B cell (primary cell): ENCODE results near the gene DDT. TPM values are rescaled to one million over a fixed set of nuclear protein-coding genes. Genes with fewer than 3 reads are reported as not detected.
"Not testable (repeated sequence)": the region's sequence is repeated elsewhere in the genome, so short reads cannot be mapped to it uniquely, and the experiment has no call there.

Experiments used
- ATAC-seq: fragments of 200-7000 bp; cut with Tn5 transposase; one replicate; pipeline ENCODE4 v1.10.0; 2021; ENCODE audit warnings: low read depth, mild to moderate bottlenecking, moderate number of reproducible peaks, moderate library complexity
- CTCF ChIA-PET: fragments of 350-600 bp; sonication (Branson Sonifier 250); formaldehyde crosslinking; loops from one replicate; lab custom pipeline; 2021; ENCODE audit warnings: antibody characterized with exemption, inconsistent platforms; lab: Charles Lee
- POLR2A ChIA-PET: fragments of 350-600 bp; sonication (Branson Sonifier 250); formaldehyde crosslinking; loops from one replicate; lab custom pipeline; 2021; ENCODE audit warnings: antibody characterized with exemption; lab: Charles Lee
- DNase-seq: peaks from one replicate; pipeline ENCODE4 v3.0.0; 2013
- H2AFZ ChIP-seq: 2 replicates; pipeline ENCODE4 v1.6.1; 2012; ENCODE audit warnings: mild to moderate bottlenecking, low read depth, low read length; ENCODE audit not compliant: insufficient read depth, poor library complexity, severe bottlenecking
- H3K27ac ChIP-seq, 2 donors: 1 replicate in 1 of 2; 2 replicates in 1 of 2; pipeline ENCODE4 v1.5.1; 2012 to 2013; ENCODE audit warnings: low read length in 2 of 2, mild to moderate bottlenecking in 2 of 2, moderate library complexity in 1 of 2
- H3K27me3 ChIP-seq, 4 experiments: fragments of 200-600 bp in 1 of 4; sonication (generic) in 1 of 4; replicated peaks in 1 of 4; 1 replicate in 2 of 4; 2 replicates in 2 of 4; pipeline versions ENCODE4 v1.6.1 to v1.7.0; 2013 to 2016; ENCODE audit warnings: low read length in 3 of 4, mild to moderate bottlenecking in 2 of 4, mixed read lengths in 1 of 4, moderate library complexity in 1 of 4; ENCODE audit not compliant: insufficient read depth in 4 of 4, control insufficient read depth in 3 of 4; ENCODE audit errors: control extremely low read depth in 1 of 4
- H3K36me3 ChIP-seq, 2 experiments: replicated peaks in 1 of 2; 1 replicate in 1 of 2; 2 replicates in 1 of 2; pipeline versions ENCODE4 v1.6.1 to v1.7.1; 2013; ENCODE audit warnings: low read length in 1 of 2; ENCODE audit not compliant: insufficient read depth in 2 of 2, control insufficient read depth in 1 of 2; ENCODE audit errors: control extremely low read depth in 1 of 2, extremely low read depth in 1 of 2
- H3K4me1 ChIP-seq, 2 donors: fragments of 200-600 bp in 1 of 2; sonication (generic) in 1 of 2; 1 replicate in 1 of 2; 2 replicates in 1 of 2; pipeline versions ENCODE4 v1.5.1 to v1.6.1; 2013 to 2017; ENCODE audit warnings: low read length in 2 of 2; ENCODE audit not compliant: control insufficient read depth in 2 of 2, insufficient read depth in 2 of 2
- H3K4me2 ChIP-seq: replicated peaks from 2 replicates; pipeline ENCODE3; 2012; ENCODE audit warnings: mild to moderate bottlenecking, low read depth, low read length; ENCODE audit not compliant: poor library complexity, severe bottlenecking
- H3K4me3 ChIP-seq, 5 experiments: fragments of 200-600 bp in 1 of 5; sonication (generic) in 1 of 5; 1 replicate in 3 of 5; 2 replicates in 2 of 5; pipeline versions ENCODE4 v1.5.1 to v1.7.0; 2011 to 2016; ENCODE audit warnings: low read length in 4 of 5, mild to moderate bottlenecking in 4 of 5, low read depth in 2 of 5, control low read depth in 1 of 5, moderate library complexity in 1 of 5; ENCODE audit not compliant: insufficient read depth in 1 of 5; ENCODE audit errors: control extremely low read depth in 1 of 5, extremely low read depth in 1 of 5
- H3K79me2 ChIP-seq: fragments of 200-600 bp; sonication (generic); one replicate; pipeline ENCODE4 v1.6.0; 2016; ENCODE audit warnings: low read length; ENCODE audit not compliant: control insufficient read depth, insufficient read depth
- H3K9ac ChIP-seq: fragments of 200-600 bp; sonication (generic); 2 replicates; pipeline ENCODE4 v1.6.1; 2017; ENCODE audit warnings: mild to moderate bottlenecking, low read length, moderate library complexity
- H3K9me3 ChIP-seq, 3 donors: one replicate each; pipeline versions ENCODE4 v1.6.1 to v1.7.1; 2013; ENCODE audit warnings: low read length in 2 of 3; ENCODE audit not compliant: control insufficient read depth in 2 of 3, insufficient read depth in 1 of 3; ENCODE audit errors: control extremely low read depth in 1 of 3
- H4K20me1 ChIP-seq: 2 replicates; pipeline ENCODE4 v1.6.0; 2012; ENCODE audit warnings: mild to moderate bottlenecking, low read length; ENCODE audit not compliant: insufficient read depth, control insufficient read depth, poor library complexity, severe bottlenecking
- H3K27ac Mint-ChIP-seq: one replicate; pipeline ENCODE4 v1.8.0; 2021; ENCODE audit warnings: mixed read lengths
- H3K27me3 Mint-ChIP-seq: one replicate; pipeline ENCODE4 v1.8.0; 2021; ENCODE audit warnings: mixed read lengths
- H3K4me1 Mint-ChIP-seq: one replicate; pipeline ENCODE4 v1.8.0; 2021; ENCODE audit warnings: mixed read lengths
- H3K4me3 Mint-ChIP-seq: one replicate; pipeline ENCODE4 v1.8.0; 2021; ENCODE audit warnings: mixed read lengths
- H3K9me3 Mint-ChIP-seq: one replicate; pipeline ENCODE4 v1.8.0; 2022; ENCODE audit warnings: mixed read lengths; ENCODE audit not compliant: insufficient read depth
- WGBS: methylation state at CpG from one replicate; pipeline ENCODE4 v1.1.5; 2013; ENCODE audit warnings: missing lambda C conversion rate; ENCODE audit not compliant: insufficient coverage; 5-methylcytosine and 5-hydroxymethylcytosine counted together
- intact Hi-C: fragments of 100-400 bp; cut with micrococcal nuclease; formaldehyde crosslinking; loops from one replicate; pipeline ENCODE4 v1.10.0; 2022
- polyA plus RNA-seq: library from polyadenylated mRNA; depleted of rRNA; stranded (reverse); fragments of >200 nt; gene quantifications from 2 replicates; pipeline ENCODE4 v1.2.3, GENCODE V29; 2012
- total RNA-seq, 2 donors: library from RNA; stranded (reverse); fragments of 120-200 nt in 1 of 2; gene quantifications; 1 replicate in 1 of 2; 2 replicates in 1 of 2; pipeline versions ENCODE4 v1.2.3 to v1.2.4, GENCODE V29; 2013 to 2022

The DDT gene
- total and polyA plus RNA-seq, 2 donors (not counting 1 experiment from before 2014, with no cell fraction given), result 105 to 142 TPM

GRCh38 chr22:23989583-23990244 is 15.5 kb upstream of the DDT start:
- H3K4me3 Mint-ChIP-seq, intact Hi-C loops, H4K20me1 ChIP-seq, H3K27ac Mint-ChIP-seq, H3K4me2 ChIP-seq, H3K79me2 ChIP-seq, H2AFZ ChIP-seq, H3K9me3 Mint-ChIP-seq, H3K9me3 ChIP-seq, POLR2A ChIA-PET, ATAC-seq, CTCF ChIA-PET, H3K4me1 ChIP-seq, H3K4me1 Mint-ChIP-seq, H3K27me3 ChIP-seq, H3K36me3 ChIP-seq, H3K4me3 ChIP-seq, H3K27ac ChIP-seq, H3K27me3 Mint-ChIP-seq, H3K9ac ChIP-seq: not testable (repeated sequence)
- peak; percentile 0 for DNase-seq
- 85% methylated on average over 1 of the region's 3 CpGs for WGBS

DNA sequence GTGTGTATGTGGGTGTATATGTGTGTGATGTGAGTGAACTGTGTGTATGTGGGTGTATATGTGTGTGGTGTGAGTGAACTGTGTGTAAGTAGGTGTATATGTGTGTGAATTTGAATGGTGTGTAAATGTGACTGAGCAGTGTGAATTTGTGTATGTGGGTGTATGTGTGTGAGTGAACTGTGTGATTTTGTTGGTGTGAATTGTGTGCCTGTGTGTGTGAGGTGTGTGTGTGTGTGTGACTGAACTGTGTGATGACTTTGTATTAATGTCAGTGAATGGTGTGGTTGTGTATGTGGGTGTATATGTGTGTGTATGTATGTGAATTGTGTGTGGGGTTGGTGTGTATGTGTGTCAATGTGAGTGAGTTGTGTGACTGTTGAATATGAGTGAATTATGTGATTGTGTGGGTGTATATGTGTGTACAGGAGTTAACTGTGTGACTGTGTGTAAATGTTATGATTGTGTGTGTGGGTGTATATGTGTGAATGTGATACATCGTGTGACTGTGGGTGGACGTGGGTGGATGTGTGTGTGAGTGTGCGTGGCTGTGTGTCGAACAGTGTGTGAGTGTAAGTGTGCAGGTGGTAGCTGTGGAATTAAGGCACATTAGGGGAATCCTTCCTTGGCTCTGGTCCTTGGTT is 12.4 kb upstream of the DDT start:
- POLR2A ChIA-PET, H3K9ac ChIP-seq, ATAC-seq, H3K27me3 Mint-ChIP-seq, H3K4me3 Mint-ChIP-seq, H3K4me3 ChIP-seq, DNase-seq, H3K4me2 ChIP-seq, H2AFZ ChIP-seq, H3K9me3 ChIP-seq, H4K20me1 ChIP-seq, H3K79me2 ChIP-seq, intact Hi-C loops, H3K4me1 ChIP-seq, CTCF ChIA-PET, H3K9me3 Mint-ChIP-seq, H3K27ac Mint-ChIP-seq, H3K4me1 Mint-ChIP-seq, H3K27ac ChIP-seq, H3K27me3 ChIP-seq, H3K36me3 ChIP-seq: not testable (repeated sequence)
- whole genome bisulfite sequencing, result 80% methylated on average over 4 of the region's 4 CpGs

DNA sequence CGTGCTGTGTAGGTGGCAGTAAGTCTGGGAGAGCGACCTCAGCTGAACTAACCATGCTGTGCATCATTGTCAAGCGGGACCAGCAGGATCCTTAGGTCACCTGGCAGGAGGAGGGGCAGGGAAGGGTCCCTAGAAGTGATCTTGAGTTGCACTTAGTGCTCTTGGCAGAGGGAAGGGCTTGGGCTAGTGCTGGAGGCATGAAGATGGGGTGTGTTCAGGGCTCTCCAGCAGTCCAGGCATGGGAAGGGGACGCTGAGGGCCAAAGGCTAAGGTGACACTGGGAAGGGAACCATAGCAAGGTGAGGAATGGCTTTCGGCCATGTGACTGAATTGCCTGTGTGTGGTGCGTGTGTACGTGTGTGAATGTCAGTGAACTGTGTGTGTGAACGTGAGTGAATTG is 11.8 kb upstream of the DDT start:
- H3K36me3 ChIP-seq, POLR2A ChIA-PET, H3K27me3 ChIP-seq, H4K20me1 ChIP-seq, H3K4me2 ChIP-seq, H3K4me1 Mint-ChIP-seq, H3K27ac ChIP-seq, H3K9me3 Mint-ChIP-seq, intact Hi-C loops, H3K79me2 ChIP-seq, H3K4me1 ChIP-seq, H3K4me3 ChIP-seq, H3K9me3 ChIP-seq, CTCF ChIA-PET, H3K27me3 Mint-ChIP-seq, DNase-seq, H3K4me3 Mint-ChIP-seq, H2AFZ ChIP-seq, H3K27ac Mint-ChIP-seq, H3K9ac ChIP-seq, ATAC-seq: not testable (repeated sequence)
- WGBS, result 97% methylated on average over 8 of the region's 8 CpGs
